Body of pancreas (tissue), 4 donors: ENCODE results near the gene MYOCD. TPM values are rescaled to one million over a fixed set of nuclear protein-coding genes. Genes with fewer than 3 reads are reported as not detected.
A peak's percentile ranks its signal among the peaks of the same experiment; 100 is the strongest.

Experiments
- ATAC-seq: fragments of 150-250 bp; one replicate; pipeline ENCODE4 v1.9.1; 2016
- DNase-seq, 4 donors: peaks; one replicate each; pipeline ENCODE4 v3.0.0-alpha.2; 2019
- H3K27ac ChIP-seq, 4 donors: fragments of 200-600 bp; sonication (generic); 1 replicate in 3 of 4; 2 replicates in 1 of 4; pipeline versions ENCODE4 v1.5.1 to v1.6.1; 2016 to 2019; ENCODE audit warnings: mild to moderate bottlenecking in 1 of 4, mixed read lengths in 1 of 4, moderate library complexity in 1 of 4
- H3K27me3 ChIP-seq, 2 donors: fragments of 200-600 bp; sonication (generic); one replicate each; pipeline ENCODE4 v1.6.0; 2016; ENCODE audit warnings: mild to moderate bottlenecking in 1 of 2
- H3K36me3 ChIP-seq, 2 donors: fragments of 200-600 bp; sonication (generic); replicated peaks in 1 of 2; 2 replicates each; pipeline ENCODE4 v1.5.1; 2016; ENCODE audit warnings: low read depth in 2 of 2; ENCODE audit not compliant: insufficient read depth in 1 of 2
- H3K4me1 ChIP-seq: fragments of 200-600 bp; sonication (generic); one replicate; pipeline ENCODE4 v1.6.0; 2016
- H3K4me3 ChIP-seq, 2 donors: fragments of 200-600 bp; sonication (generic); 1 replicate in 1 of 2; 2 replicates in 1 of 2; pipeline ENCODE4 v1.5.1; 2016 to 2019
- H3K9me3 ChIP-seq, 3 donors: fragments of 200-600 bp; sonication (generic); 1 replicate in 2 of 3; 2 replicates in 1 of 3; pipeline ENCODE4 v1.5.1; 2016
- POLR2A ChIP-seq, 3 donors: fragments of 450-650 bp; IDR thresholded peaks; one replicate each; pipeline ENCODE4 v1.6.1; 2016; ENCODE audit warnings: antibody characterized with exemption in 3 of 3, mild to moderate bottlenecking in 2 of 3
- WGBS, 2 donors: methylation state at CpG; one replicate each; pipeline ENCODE4 v1.1.5; 2017; 5-methylcytosine and 5-hydroxymethylcytosine counted together
- intact Hi-C: fragments of 100-400 bp; cut with DNase I; formaldehyde crosslinking; loops from one replicate; pipeline ENCODE4 v1.15.1; 2023
- total RNA-seq, 2 donors: library from RNA; depleted of rRNA; stranded (reverse); fragments of >200 nt; gene quantifications; one replicate each; pipeline ENCODE4 v1.1.0, GENCODE V29; 2016
- TF ChIP-seq, protein P1 (sequence below), 7 experiments: fragments of 450-650 bp in 4 of 7; fragments of 200-600 bp in 3 of 7; sonication (generic) in 3 of 7; IDR thresholded peaks; one replicate each; pipeline ENCODE4 v1.5.1; 2016 to 2019; ENCODE audit warnings: antibody characterized with exemption in 7 of 7

MYOCD gene
- total RNA-seq, 2 donors from 2014 or later: 0.52 to 0.66 TPM

DNA sequence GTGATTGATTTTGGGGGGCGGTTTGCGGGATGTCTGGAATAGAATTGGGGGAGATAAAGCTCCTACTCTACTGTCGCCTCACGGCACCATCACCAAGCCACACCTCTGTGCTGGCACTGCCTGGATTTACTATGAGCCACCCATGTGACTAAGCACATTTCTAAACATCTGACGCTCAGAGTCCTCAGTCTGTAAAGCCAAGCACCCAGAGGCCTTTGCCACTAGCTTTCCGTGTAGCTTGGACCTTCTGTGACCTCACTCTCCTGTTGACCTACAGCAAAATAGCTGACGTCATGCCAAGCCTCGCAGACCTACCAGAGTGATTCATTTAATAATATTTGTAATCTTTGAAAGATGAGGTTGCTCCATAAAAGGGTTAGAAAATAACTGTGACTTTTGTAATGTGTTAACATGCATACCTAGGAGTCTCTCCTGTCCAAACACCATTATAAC lies 38.5 kb upstream of the MYOCD start:
- ATAC-seq: no peak
- H3K4me1 ChIP-seq: no peaks in the 10 kb centered on the region
- H3K36me3 ChIP-seq: no peaks in the 10 kb centered on the region
- H3K4me3 ChIP-seq: no peak overlapping the region
- DNase-seq: peak in 3 of 4 donors; percentile 5 to 16 (median 7)
- WGBS, 2 donors: 57% methylated on average over 8 of the region's 8 CpGs
- intact Hi-C loops: no loop called here
- H3K9me3 ChIP-seq: no peaks in the 10 kb centered on the region
- no peak overlapping the region for H3K27ac ChIP-seq
- no peak for TF ChIP-seq POLR2A (IDR thresholded peaks at IDR 0.05)
- TF ChIP-seq, protein P1, sequence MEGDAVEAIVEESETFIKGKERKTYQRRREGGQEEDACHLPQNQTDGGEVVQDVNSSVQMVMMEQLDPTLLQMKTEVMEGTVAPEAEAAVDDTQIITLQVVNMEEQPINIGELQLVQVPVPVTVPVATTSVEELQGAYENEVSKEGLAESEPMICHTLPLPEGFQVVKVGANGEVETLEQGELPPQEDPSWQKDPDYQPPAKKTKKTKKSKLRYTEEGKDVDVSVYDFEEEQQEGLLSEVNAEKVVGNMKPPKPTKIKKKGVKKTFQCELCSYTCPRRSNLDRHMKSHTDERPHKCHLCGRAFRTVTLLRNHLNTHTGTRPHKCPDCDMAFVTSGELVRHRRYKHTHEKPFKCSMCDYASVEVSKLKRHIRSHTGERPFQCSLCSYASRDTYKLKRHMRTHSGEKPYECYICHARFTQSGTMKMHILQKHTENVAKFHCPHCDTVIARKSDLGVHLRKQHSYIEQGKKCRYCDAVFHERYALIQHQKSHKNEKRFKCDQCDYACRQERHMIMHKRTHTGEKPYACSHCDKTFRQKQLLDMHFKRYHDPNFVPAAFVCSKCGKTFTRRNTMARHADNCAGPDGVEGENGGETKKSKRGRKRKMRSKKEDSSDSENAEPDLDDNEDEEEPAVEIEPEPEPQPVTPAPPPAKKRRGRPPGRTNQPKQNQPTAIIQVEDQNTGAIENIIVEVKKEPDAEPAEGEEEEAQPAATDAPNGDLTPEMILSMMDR (IDR thresholded peaks at IDR 0.05): no peak
- no peaks in the 10 kb centered on the region for H3K27me3 ChIP-seq

DNA sequence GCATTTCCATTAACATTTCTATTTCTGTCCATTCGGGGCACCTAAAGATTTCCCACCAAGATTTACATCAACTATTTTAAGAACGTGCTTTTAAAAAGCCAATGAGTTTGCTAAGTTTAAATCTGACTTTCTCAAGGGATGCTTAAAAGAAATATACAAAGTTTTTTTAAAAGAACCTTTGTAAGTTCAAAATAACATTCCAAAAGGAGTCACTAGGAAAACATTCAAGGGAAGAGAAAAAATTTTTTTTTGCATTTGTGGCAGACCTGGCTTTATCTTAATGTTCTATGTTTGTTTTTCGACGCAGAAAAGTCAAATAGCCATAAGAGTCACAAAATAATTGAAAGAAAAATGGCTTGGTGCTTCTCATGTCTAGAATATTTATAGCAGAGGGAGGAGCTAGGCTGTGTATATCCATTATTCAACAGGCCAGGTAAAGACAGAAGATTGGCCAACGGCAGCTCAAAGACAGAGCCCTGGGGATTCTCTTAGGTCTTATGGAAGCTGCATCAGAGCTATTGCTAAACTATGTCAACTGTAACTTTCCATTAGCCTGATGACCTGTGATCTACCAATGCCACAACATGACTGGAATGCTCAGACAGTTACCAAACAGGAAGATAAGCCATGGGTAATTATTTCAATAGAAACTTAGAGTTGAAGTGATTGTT lies 37.8 kb upstream of the MYOCD start:
- intact Hi-C loops: no loop called here
- no peaks in the 10 kb centered on the region for H3K9me3 ChIP-seq
- no peak overlapping the region for H3K4me3 ChIP-seq
- DNase-seq (no peak), ATAC-seq (no peak)
- no peaks in the 10 kb centered on the region for H3K36me3 ChIP-seq
- H3K4me1 ChIP-seq: no peaks in the 10 kb centered on the region
- no peak for TF ChIP-seq POLR2A (IDR thresholded peaks at IDR 0.05)
- TF ChIP-seq, protein P1 (IDR thresholded peaks at IDR 0.05): no peak
- WGBS, 2 donors: 42 to 47% methylated on average over 5 of the region's 5 CpGs
- H3K27ac ChIP-seq: no peak overlapping the region
- no peaks in the 10 kb centered on the region for H3K27me3 ChIP-seq

DNA sequence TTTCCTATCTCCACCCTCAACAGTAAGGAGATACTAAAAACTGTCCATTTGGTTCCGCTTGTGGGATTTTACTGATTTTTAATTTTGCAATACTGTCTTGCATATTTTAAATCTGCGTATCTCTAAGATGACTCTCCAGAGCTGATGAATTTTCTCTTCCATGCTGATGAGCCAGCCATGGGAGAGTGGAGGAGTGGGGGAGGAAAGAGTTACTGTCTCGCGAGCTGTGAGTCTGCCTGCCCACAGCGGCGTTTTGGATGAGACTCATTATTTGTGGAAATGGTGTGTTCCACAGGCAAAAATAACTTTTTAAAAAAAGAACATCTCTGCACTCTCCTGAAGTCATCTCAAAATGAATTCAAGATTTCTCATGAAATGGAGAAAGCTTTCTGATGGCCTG lies 34.6 kb upstream of the MYOCD start:
- ATAC-seq (no peak), DNase-seq (no peak)
- Histone ChIP-seq H3K9me3 (no peaks in the 10 kb centered on the region), H3K27me3 (no peaks in the 10 kb centered on the region), H3K36me3 (no peaks in the 10 kb centered on the region), H3K4me1 (no peaks in the 10 kb centered on the region), H3K27ac (no peak overlapping the region), H3K4me3 (no peak overlapping the region)
- WGBS, 2 donors: 63 to 65% methylated on average over 6 of the region's 6 CpGs
- no peak for TF ChIP-seq POLR2A (IDR thresholded peaks at IDR 0.05)
- TF ChIP-seq, protein P1 (IDR thresholded peaks at IDR 0.05): no peak
- intact Hi-C loops: no loop called here

DNA sequence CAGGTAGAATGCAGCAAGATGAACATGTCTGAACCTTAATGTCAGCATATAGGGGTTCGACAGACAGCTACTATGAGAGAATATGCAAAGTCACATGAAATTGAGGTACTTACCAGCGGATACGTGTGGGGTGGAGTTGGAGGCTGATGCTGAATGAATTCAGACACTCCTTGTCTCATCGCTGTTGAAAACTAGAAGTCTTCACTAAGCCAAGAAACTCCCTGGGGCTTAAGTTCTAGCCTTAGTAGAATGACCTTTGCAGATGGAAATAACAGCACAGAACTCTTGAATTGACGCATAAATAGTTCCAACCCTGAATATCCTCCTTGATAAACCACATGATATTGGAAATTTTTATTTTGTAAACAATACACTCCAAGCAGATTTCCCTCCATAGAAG lies 32.9 kb upstream of the MYOCD start:
- intact Hi-C loops: no loop called here
- no peak for TF ChIP-seq POLR2A (IDR thresholded peaks at IDR 0.05)
- TF ChIP-seq, protein P1 (IDR thresholded peaks at IDR 0.05): no peak
- Histone ChIP-seq H3K4me3 (no peak overlapping the region), H3K36me3 (no peaks in the 10 kb centered on the region), H3K9me3 (no peaks in the 10 kb centered on the region), H3K27me3 (no peaks in the 10 kb centered on the region), H3K4me1 (no peaks in the 10 kb centered on the region), H3K27ac (no peak overlapping the region)
- DNase-seq (no peak), ATAC-seq (no peak)
- WGBS, 2 donors: 75 to 80% methylated on average over 5 of the region's 5 CpGs
